Bronchial epithelial cell (primary cell): Measurements from ENCODE around the gene SF1. TPM values are rescaled to one million over a fixed set of nuclear protein-coding genes. Genes with fewer than 3 reads are reported as not detected.

ENCODE experiments used
- DNase-seq: peaks from one replicate; pipeline ENCODE4 v3.0.0-alpha.2; 2010; ENCODE audit warnings: low read depth
- FAIRE-seq: peaks from 2 replicates; lab custom pipeline; 2011; peaks lifted over from hg19 to GRCh38; lab: Jason Lieb, UNC
- H3K27me3 ChIP-seq: 2 replicates; pipeline ENCODE4 v1.5.1; 2011; ENCODE audit warnings: low read length; ENCODE audit not compliant: control insufficient read depth, insufficient read depth
- H3K36me3 ChIP-seq: 2 replicates; pipeline ENCODE4 v1.5.1; 2011; ENCODE audit warnings: low read length; ENCODE audit not compliant: control insufficient read depth, insufficient read depth
- H3K4me3 ChIP-seq: 2 replicates; pipeline ENCODE4 v1.5.1; 2011; ENCODE audit warnings: mild to moderate bottlenecking, low read depth, low read length, control low read depth
- CTCF ChIP-seq: IDR thresholded peaks from 2 replicates; pipeline ENCODE4 v1.5.1; 2011; ENCODE audit warnings: mild to moderate bottlenecking, moderate library complexity, low read length, control low read depth, inconsistent platforms; ENCODE audit not compliant: insufficient read depth, severe bottlenecking
- total RNA-seq: library from RNA; depleted of rRNA; stranded (reverse); fragments of >200 nt; gene quantifications from 2 replicates; pipeline ENCODE4 v1.2.1, GENCODE V29; 2014

Gene SF1
- total RNA-seq, 1 donor from 2014 or later, result 44.5 TPM

- FAIRE-seq, result peak; percentile 23
Observed at GRCh38 chr11:64792482-64792881, 14.1 kb upstream of the SF1 start.

DNA sequence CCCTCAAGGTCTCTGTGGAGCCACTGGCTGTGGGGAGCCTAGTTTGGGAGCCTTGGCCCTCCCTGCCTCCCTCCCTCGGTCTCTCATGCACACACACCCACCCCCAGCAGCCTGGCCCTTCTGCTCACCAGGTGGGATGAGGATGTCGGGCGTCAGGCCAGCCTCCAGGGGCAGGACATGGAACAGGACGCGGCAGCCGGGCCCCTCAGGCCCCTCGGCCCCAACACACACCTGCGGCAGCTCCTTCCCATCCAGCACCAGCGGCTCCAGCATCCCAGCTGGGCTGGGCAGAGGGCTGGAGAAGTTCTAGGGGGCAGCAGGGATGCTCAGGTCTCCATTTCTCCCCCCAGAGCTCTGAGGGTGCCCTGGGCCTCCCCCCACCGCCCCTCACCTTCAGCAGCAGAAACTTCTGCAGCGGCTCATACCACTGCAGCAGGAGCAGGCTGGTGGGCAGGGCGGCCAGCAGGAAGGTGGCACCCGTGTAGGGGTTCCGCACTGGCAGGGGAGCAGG is 13.5 kb upstream of the SF1 start:
- Histone ChIP-seq H3K27me3 (no peaks in the 10 kb centered on the region), H3K36me3 (peaks cover 1% of the 10 kb centered on the region), H3K4me3 (no peak overlapping the region)
- DNase-seq (no peak), FAIRE-seq (no peak)
- no peak for TF ChIP-seq CTCF

More at GRCh38 chr11:64792482-64792881, 14.1 kb upstream of the SF1 start:
- peaks cover 2% of the 10 kb centered on the region for H3K36me3 ChIP-seq
- no peak for TF ChIP-seq CTCF
- no peak for DNase-seq
- H3K27me3 ChIP-seq, result no peaks in the 10 kb centered on the region
- no peak overlapping the region for H3K4me3 ChIP-seq

DNA sequence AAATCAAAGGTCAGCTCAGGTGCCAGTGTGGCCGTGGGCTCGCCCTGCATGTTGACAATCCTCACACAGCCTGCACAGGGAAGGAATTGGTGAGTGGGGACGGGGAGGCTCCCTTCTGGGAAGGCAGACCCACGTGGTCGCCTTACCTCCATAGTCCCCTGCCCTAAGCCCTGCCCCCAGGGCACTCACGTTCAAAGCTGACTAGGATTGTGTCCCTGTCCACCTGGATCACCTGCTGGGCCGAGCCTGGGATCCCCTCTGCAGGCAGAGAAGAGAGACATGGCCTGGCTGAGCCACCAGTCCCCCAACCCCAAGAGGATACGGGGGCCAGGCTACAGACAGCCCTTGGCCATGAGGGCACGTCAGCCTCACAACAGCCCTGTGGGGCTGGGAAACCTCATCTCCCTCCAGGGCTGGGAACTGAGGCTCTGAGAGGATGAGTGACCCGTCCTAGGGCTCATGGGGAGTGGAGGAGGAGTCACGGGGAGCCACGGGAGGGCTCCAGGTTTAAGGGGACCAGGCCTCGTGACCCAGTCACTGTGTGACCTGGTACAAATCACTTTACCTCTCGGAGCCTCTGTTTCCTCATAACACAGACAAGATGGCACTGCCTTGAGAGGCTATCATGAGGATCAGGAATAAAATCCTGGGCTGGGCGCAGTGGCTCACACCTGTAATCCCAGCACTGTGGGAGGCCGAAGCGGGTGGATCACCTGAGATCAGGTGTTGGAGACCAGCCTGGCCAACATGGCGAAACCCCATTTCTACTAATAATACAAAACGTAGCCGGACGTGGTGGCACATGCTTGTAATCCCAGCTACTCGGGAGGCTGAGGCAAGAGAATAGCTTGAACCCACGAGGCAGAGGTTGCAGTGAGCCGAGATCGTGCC is 12.1 kb upstream of the SF1 start:
- TF ChIP-seq CTCF, result no peak
- Histone ChIP-seq H3K36me3 (no peaks in the 10 kb centered on the region), H3K4me3 (no peak overlapping the region), H3K27me3 (no peaks in the 10 kb centered on the region)
- no peak for DNase-seq
- no peak for FAIRE-seq

DNA sequence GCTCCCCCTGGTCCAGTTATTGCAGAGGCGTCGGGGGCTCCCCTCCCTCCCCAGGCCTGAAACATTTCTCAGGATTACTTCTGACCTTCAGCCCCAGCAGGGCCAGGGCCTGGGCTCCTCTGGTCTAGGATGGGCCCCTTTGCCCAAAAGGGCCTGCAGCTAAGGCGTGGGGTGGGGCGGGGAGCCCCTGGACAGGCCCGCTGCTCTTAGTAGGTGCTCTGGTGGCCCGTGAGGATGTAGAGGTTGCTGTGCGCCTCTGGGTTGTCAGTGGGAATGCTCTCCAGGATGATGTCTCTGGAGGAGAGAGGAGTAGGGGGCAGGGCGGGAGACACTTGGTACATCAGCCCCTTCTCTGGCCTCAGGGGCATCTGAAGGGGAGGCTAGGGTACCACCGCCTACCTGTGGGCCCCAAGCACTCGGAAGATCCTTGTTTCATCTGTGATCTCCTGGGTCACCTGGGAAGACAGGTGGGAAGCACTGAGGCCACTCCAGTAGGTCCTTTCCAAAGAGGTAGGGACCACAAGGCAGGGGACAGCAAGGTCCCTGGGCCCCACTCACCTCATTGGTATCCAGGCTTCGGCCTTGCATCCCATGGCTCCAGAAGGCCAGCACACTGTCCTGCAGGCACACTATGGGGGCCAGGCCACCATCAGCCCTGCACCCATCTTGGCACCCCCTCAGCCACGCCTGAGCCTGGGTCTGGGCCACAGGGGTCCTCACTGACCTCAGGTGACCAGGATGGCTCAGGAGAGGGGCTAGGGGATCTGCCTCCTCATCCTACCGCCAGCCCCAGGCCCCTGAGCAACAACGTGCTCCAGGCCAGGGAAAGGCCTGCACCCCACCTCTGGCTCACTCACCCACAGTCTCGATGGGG is 11.2 kb upstream of the SF1 start:
- H3K4me3 ChIP-seq, result no peak overlapping the region
- no peaks in the 10 kb centered on the region for H3K36me3 ChIP-seq
- TF ChIP-seq CTCF, result no peak
- FAIRE-seq (no peak), DNase-seq (no peak)
- no peaks in the 10 kb centered on the region for H3K27me3 ChIP-seq

GRCh38 chr11:64788321-64789215 is 10.2 kb upstream of the SF1 start:
- peak; percentile 13 for FAIRE-seq

More at GRCh38 chr11:64788321-64789215, 10.2 kb upstream of the SF1 start:
- no peaks in the 10 kb centered on the region for H3K36me3 ChIP-seq
- DNase-seq, result no peak
- H3K27me3 ChIP-seq, result no peaks in the 10 kb centered on the region
- no peak overlapping the region for H3K4me3 ChIP-seq
- no peak for TF ChIP-seq CTCF
